ENCODE measurements around the gene SCT. TPM values are rescaled to one million over a fixed set of nuclear protein-coding genes. Genes with fewer than 3 reads are reported as not detected.
A peak's percentile ranks its signal among the peaks of the same experiment; 100 is the strongest.

SCT gene
- total RNA-seq, 1 donor from 2014 or later: not detected

GRCh38 chr11:579830-580601 is 47.0 kb downstream of the SCT start:
- intact Hi-C loops (cut with DNase I): no loop called here
- H3K4me1 ChIP-seq: peaks cover 45% of the 10 kb centered on the region

GRCh38 chr11:578276-579035 is 48.5 kb downstream of the SCT start:
- no peak for TF ChIP-seq POLR2A (IDR thresholded peaks at IDR 0.05)
- no peak for TF ChIP-seq CTCF (IDR thresholded peaks at IDR 0.05)
- no peak for TF ChIP-seq POLR2AphosphoS5 (IDR thresholded peaks at IDR 0.05; ENCODE audit: insufficient read depth in 1 of 2, low read depth in 1 of 2)
- peaks cover 56% of the 10 kb centered on the region for H3K4me1 ChIP-seq
- peaks cover 0 to 13% of the 10 kb centered on the region in 2 donors for H3K36me3 ChIP-seq
- no peaks in the 10 kb centered on the region for H3K9me3 ChIP-seq
- intact Hi-C loops (cut with DNase I): no loop called here
- no peaks in the 10 kb centered on the region for H3K27me3 ChIP-seq
- H3K4me3 ChIP-seq: peak overlapping the region; percentile 75 to 83
- no peak for DNase-seq (ENCODE audit: extremely low spot score in 2 of 2)
- H3K27ac ChIP-seq: no peak overlapping the region

More at GRCh38 chr11:579830-580601, 47.0 kb downstream of the SCT start:
- H3K27ac ChIP-seq: no peak overlapping the region
- DNase-seq (ENCODE audit: extremely low spot score in 2 of 2): no peak
- H3K27me3 ChIP-seq: no peaks in the 10 kb centered on the region
- H3K36me3 ChIP-seq: peaks cover 0 to 21% of the 10 kb centered on the region in 2 donors
- no peaks in the 10 kb centered on the region for H3K9me3 ChIP-seq
- H3K4me3 ChIP-seq: no peak overlapping the region
- no peak for TF ChIP-seq POLR2AphosphoS5 (IDR thresholded peaks at IDR 0.05; ENCODE audit: insufficient read depth in 1 of 2, low read depth in 1 of 2)
- TF ChIP-seq POLR2A (IDR thresholded peaks at IDR 0.05): no peak
- TF ChIP-seq CTCF (IDR thresholded peaks at IDR 0.05): no peak

- intact Hi-C loops (cut with DNase I): no loop called here
- H3K27me3 ChIP-seq: no peaks in the 10 kb centered on the region
- H3K4me1 ChIP-seq: peaks cover 56% of the 10 kb centered on the region
- peak overlapping the region; percentile 84 for H3K27ac ChIP-seq
- peaks cover 0 to 4% of the 10 kb centered on the region in 2 donors for H3K36me3 ChIP-seq
- no peaks in the 10 kb centered on the region for H3K9me3 ChIP-seq
- TF ChIP-seq CTCF (IDR thresholded peaks at IDR 0.05) (no peak), POLR2A (IDR thresholded peaks at IDR 0.05) (no peak), POLR2AphosphoS5 (IDR thresholded peaks at IDR 0.05; ENCODE audit: insufficient read depth in 1 of 2, low read depth in 1 of 2) (no peak)
- DNase-seq (ENCODE audit: extremely low spot score in 2 of 2): no peak
- peak overlapping the region; percentile 75 to 83 for H3K4me3 ChIP-seq
These were observed 49.4 kb downstream of the SCT start for GRCh38 chr11:577611-577894.

- no peaks in the 10 kb centered on the region for H3K36me3 ChIP-seq
- no peaks in the 10 kb centered on the region for H3K27me3 ChIP-seq
- H3K4me3 ChIP-seq: peak overlapping the region; percentile 75 to 83
- peak overlapping the region; percentile 84 for H3K27ac ChIP-seq
- no peak for DNase-seq (ENCODE audit: extremely low spot score in 2 of 2)
- no peaks in the 10 kb centered on the region for H3K9me3 ChIP-seq
- intact Hi-C loops (cut with DNase I): no loop called here
- peaks cover 56% of the 10 kb centered on the region for H3K4me1 ChIP-seq
- no peak for TF ChIP-seq CTCF (IDR thresholded peaks at IDR 0.05)
- TF ChIP-seq POLR2A (IDR thresholded peaks at IDR 0.05): no peak
- TF ChIP-seq POLR2AphosphoS5 (IDR thresholded peaks at IDR 0.05; ENCODE audit: insufficient read depth in 1 of 2, low read depth in 1 of 2): no peak
These were observed 50.0 kb downstream of the SCT start for GRCh38 chr11:576811-577610.

Other genes with a start within 250 kb of the SCT start
- gene PKP3, start 233.0 kb downstream of the SCT start, total RNA-seq: 117 TPM
- 48.1 TPM for gene SIGIRR, start 212.2 kb downstream of the SCT start, total RNA-seq
- gene ANO9, start 185.2 kb downstream of the SCT start, total RNA-seq: 12.0 TPM
- 36.1 TPM for gene PTDSS2, start 176.9 kb downstream of the SCT start, total RNA-seq
- 252 TPM for gene RNH1, start 119.9 kb downstream of the SCT start, total RNA-seq
- gene HRAS, start 91.6 kb downstream of the SCT start, total RNA-seq: 53.5 TPM
- gene LRRC56, start 89.7 kb downstream of the SCT start, total RNA-seq: 0.49 TPM
- 1.7 TPM for gene LMNTD2, start 66.4 kb downstream of the SCT start, total RNA-seq
- gene RASSF7, start 66.2 kb downstream of the SCT start, total RNA-seq: 14.7 TPM
- gene PHRF1, start 50.7 kb downstream of the SCT start, total RNA-seq: 26.0 TPM
- gene IRF7, start 11.2 kb downstream of the SCT start, total RNA-seq: 18.9 TPM
- gene CDHR5, start 2.2 kb downstream of the SCT start, total RNA-seq: not detected
- gene DRD4, start 10.1 kb upstream of the SCT start, total RNA-seq: 1.2 TPM
- 33.6 TPM for gene DEAF1, start 68.0 kb upstream of the SCT start, total RNA-seq
- gene TMEM80, start 68.6 kb upstream of the SCT start, total RNA-seq: 12.8 TPM
- gene EPS8L2, start 79.0 kb upstream of the SCT start, total RNA-seq: 195 TPM
- 158 TPM for gene TALDO1, start 120.3 kb upstream of the SCT start, total RNA-seq
- gene GATD1, start 150.3 kb upstream of the SCT start, total RNA-seq: 33.4 TPM
- 1.7 TPM for gene CEND1, start 162.9 kb upstream of the SCT start, total RNA-seq
- gene SLC25A22, start 171.1 kb upstream of the SCT start, total RNA-seq: 10.3 TPM
- gene PIDD1, start 178.1 kb upstream of the SCT start, total RNA-seq: 16.5 TPM
- 1,068 TPM for gene RPLP2, start 182.8 kb upstream of the SCT start, total RNA-seq
- 103 TPM for gene PNPLA2, start 191.7 kb upstream of the SCT start, total RNA-seq
- gene CRACR2B, start 200.7 kb upstream of the SCT start, total RNA-seq: 4.9 TPM
- 150 TPM for gene CD151, start 205.8 kb upstream of the SCT start, total RNA-seq
- 53.8 TPM for gene POLR2L, start 215.3 kb upstream of the SCT start, total RNA-seq
- 99.0 TPM for gene TSPAN4, start 215.7 kb upstream of the SCT start, total RNA-seq